Mammary microvascular endothelial cell (primary cell): ENCODE results near the gene KRT36. TPM values are rescaled to one million over a fixed set of nuclear protein-coding genes. Genes with fewer than 3 reads are reported as not detected.

Experiments
- total RNA-seq: library from RNA; depleted of rRNA; stranded (reverse); fragments of >200 nt; gene quantifications from 2 replicates; pipeline ENCODE4 v1.2.3, GENCODE V29; 2015

KRT36 gene
- total RNA-seq = 0.27 TPM in 1 of 2 replicates, not detected in the other

GRCh38 chr17:41489531-41489930 lies at the start of gene KRT36:
Gene KRT36 (minus strand): TSS chr17:41489910. CDS start chr17:41489864, 46 bp downstream.

DNA sequence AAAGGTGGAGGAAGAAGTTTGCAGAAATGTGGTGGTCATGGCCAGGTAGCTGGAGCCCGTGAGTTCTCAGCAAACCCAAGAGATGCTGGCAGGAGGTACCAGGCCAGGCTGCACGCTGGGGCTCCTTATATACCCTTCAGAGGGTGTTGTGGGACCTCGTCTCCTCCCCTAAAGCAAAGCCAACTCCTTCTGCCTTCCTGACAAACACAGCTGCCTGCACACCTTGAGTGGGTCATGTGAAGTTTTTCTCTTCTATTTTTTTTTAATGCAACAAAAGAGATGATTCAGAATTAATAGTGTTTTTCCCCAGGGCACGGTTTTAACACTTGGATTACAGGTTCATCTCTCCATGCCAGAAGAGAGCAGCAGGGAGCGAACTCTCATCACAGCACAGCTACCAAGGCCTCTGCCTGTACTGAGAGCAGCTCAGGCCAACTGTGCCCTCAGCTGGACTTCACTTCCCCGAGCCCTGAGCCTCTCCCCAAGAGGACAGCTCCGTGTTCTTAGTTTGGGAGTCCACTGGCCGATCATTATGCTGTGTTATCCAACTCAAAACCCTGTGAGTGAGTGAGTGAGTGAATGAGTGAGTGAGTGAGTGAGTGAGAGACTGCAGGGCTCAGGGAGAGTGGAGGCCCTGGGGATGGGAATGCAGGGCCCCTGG lies 29.2 kb upstream of the KRT36 start, which contains the start of gene KRT15:
Gene KRT15, minus strand, starts transcription at position 102 of the 661 bp plus-strand sequence. Its CDS starts 63 bp downstream, at position 39.

GRCh38 chr17:41505007-41505808 lies 15.5 kb upstream of the KRT36 start, which contains the start of gene KRT13:
Gene KRT13 (minus strand): TSS chr17:41505612. CDS start chr17:41505550, 62 bp downstream.

GRCh38 chr17:41481036-41481435 lies 8.7 kb downstream of the KRT36 start, which contains the start of gene KRT35:
Gene KRT35 (minus strand): TSS chr17:41481151. CDS start chr17:41481097, 54 bp downstream.

GRCh38 chr17:41466988-41467387 lies 22.7 kb downstream of the KRT36 start, which contains the start of gene KRT32:
Gene KRT32 (minus strand): TSS chr17:41467386. CDS start chr17:41467325, 61 bp downstream.

GRCh38 chr17:41440531-41441033 lies 49.1 kb downstream of the KRT36 start, which contains the start of gene KRT38:
Gene KRT38 (minus strand): TSS chr17:41440983. CDS start chr17:41440921, 62 bp downstream.

Other genes starting within 250 kb of the KRT36 start
- gene KRTAP9-4, start 240.2 kb downstream of the KRT36 start, total RNA-seq = not detected in 2 replicates
- gene KRTAP9-9, start 234.5 kb downstream of the KRT36 start, total RNA-seq = not detected in 2 replicates
- not detected in 2 replicates for gene KRTAP9-6, start 224.5 kb downstream of the KRT36 start, total RNA-seq
- not detected in 2 replicates for gene KRTAP9-7, start 214.2 kb downstream of the KRT36 start, total RNA-seq
- not detected in 2 replicates for gene KRTAP29-1, start 187.1 kb downstream of the KRT36 start, total RNA-seq
- gene KRTAP16-1, start 180.6 kb downstream of the KRT36 start, total RNA-seq = not detected in 2 replicates
- not detected in 2 replicates for gene KRTAP17-1, start 174.2 kb downstream of the KRT36 start, total RNA-seq
- gene KRT33A, start 139.1 kb downstream of the KRT36 start, total RNA-seq = not detected in 2 replicates
- not detected in 2 replicates for gene KRT33B, start 120.1 kb downstream of the KRT36 start, total RNA-seq
- 0.69 and 1.00 TPM in 2 replicates for gene KRT34, start 107.6 kb downstream of the KRT36 start, total RNA-seq
- not detected in 2 replicates for gene KRT31, start 92.3 kb downstream of the KRT36 start, total RNA-seq
- not detected in 2 replicates for gene KRT37, start 65.3 kb downstream of the KRT36 start, total RNA-seq
- not detected in 2 replicates for gene KRT38, start 48.9 kb downstream of the KRT36 start, total RNA-seq
- not detected in 2 replicates for gene KRT32, start 22.5 kb downstream of the KRT36 start, total RNA-seq
- gene KRT35, start 8.8 kb downstream of the KRT36 start, total RNA-seq = not detected in 2 replicates
- gene KRT13, start 15.7 kb upstream of the KRT36 start, total RNA-seq = not detected in 2 replicates
- gene KRT15, start 29.0 kb upstream of the KRT36 start, total RNA-seq = 18.9 and 31.8 TPM in 2 replicates
- gene KRT19, start 38.4 kb upstream of the KRT36 start, total RNA-seq = 492 and 493 TPM in 2 replicates
- gene KRT9, start 82.1 kb upstream of the KRT36 start, total RNA-seq = not detected in 2 replicates
- not detected in 2 replicates for gene KRT14, start 97.0 kb upstream of the KRT36 start, total RNA-seq
- not detected in 2 replicates for gene KRT16, start 122.9 kb upstream of the KRT36 start, total RNA-seq
- 0.94 TPM in 1 of 2 replicates, not detected in the other for gene KRT17, start 134.7 kb upstream of the KRT36 start, total RNA-seq
- 83.4 and 101 TPM in 2 replicates for gene EIF1, start 199.0 kb upstream of the KRT36 start, total RNA-seq
- not detected in 2 replicates for gene GAST, start 222.4 kb upstream of the KRT36 start, total RNA-seq
- not detected in 2 replicates for gene HAP1, start 244.7 kb upstream of the KRT36 start, total RNA-seq